GM12878 (cell line): Measurements from ENCODE around the gene ABHD6. TPM values are rescaled to one million over a fixed set of nuclear protein-coding genes. Genes with fewer than 3 reads are reported as not detected.

Experiments
- ATAC-seq: fragments of 200-7000 bp; cut with Tn5 transposase; 3 replicates; pipeline ENCODE4 v1.9.1; 2020; ENCODE audit warnings: mild to moderate bottlenecking, moderate library complexity
- BruUV-seq: library from RNA; stranded (reverse); fragments of 400-500 nt; replicated peaks from 2 replicates; lab custom pipeline; 2021; lab: Mats Ljungman, UMichigan
- CTCF ChIA-PET: fragments of 300-600 bp; sonication (Branson Sonifier 250); formaldehyde crosslinking; extraction: SDS; loops from one replicate; lab custom pipeline; 2021; ENCODE audit warnings: inconsistent platforms; lab: Yijun Ruan, JAX
- POLR2A ChIA-PET: fragments of 350-600 bp; formaldehyde crosslinking; extraction: SDS; loops from one replicate; lab custom pipeline; 2021; ENCODE audit warnings: inconsistent platforms; lab: Charles Lee
- RAD21 ChIA-PET: fragments of 300-600 bp; sonication (Branson Sonifier 250); formaldehyde crosslinking; loops from one replicate; lab custom pipeline; 2023; ENCODE audit warnings: antibody characterized with exemption; ENCODE audit not compliant: unreplicated experiment; lab: Charles Lee
- SMC1A ChIA-PET: fragments of 300-600 bp; sonication (Branson Sonifier 250); formaldehyde crosslinking; loops from one replicate; lab custom pipeline; 2023; ENCODE audit not compliant: unreplicated experiment, uncharacterized antibody; lab: Charles Lee
- DNase-seq: peaks from one replicate; pipeline ENCODE4 v3.0.0-alpha.2; 2011; ENCODE audit warnings: low read depth, low spot score
- FAIRE-seq: peaks from 3 replicates; lab custom pipeline; 2011; peaks lifted over from hg19 to GRCh38; lab: Jason Lieb, UNC
- H2AFZ ChIP-seq: 2 replicates; pipeline ENCODE4 v1.6.0; 2011; ENCODE audit warnings: low read depth, low read length, control low read depth; ENCODE audit not compliant: control insufficient read depth
- H3K27ac ChIP-seq: 2 replicates; pipeline ENCODE4 v1.5.1; 2011; ENCODE audit warnings: control low read depth; ENCODE audit not compliant: control insufficient read depth, insufficient read depth
- H3K27me3 ChIP-seq, 2 experiments: replicated peaks in 1 of 2; 2 replicates each; pipeline versions ENCODE4 v1.6.0 to v1.6.1; 2011; ENCODE audit warnings: low read length in 1 of 2; ENCODE audit not compliant: control insufficient read depth in 2 of 2, insufficient read depth in 2 of 2
- H3K36me3 ChIP-seq, 2 experiments: 2 replicates each; pipeline ENCODE4 v1.5.1; 2011; ENCODE audit warnings: low read length in 1 of 2; ENCODE audit not compliant: control insufficient read depth in 2 of 2, insufficient read depth in 2 of 2
- H3K4me1 ChIP-seq: 2 replicates; pipeline ENCODE4 v1.6.1; 2011; ENCODE audit warnings: mild to moderate bottlenecking, low read length, moderate library complexity, mixed read lengths; ENCODE audit not compliant: control insufficient read depth, insufficient read depth
- H3K4me2 ChIP-seq: 2 replicates; pipeline ENCODE4 v1.6.0; 2011; ENCODE audit warnings: control low read depth; ENCODE audit not compliant: control insufficient read depth, insufficient read depth
- H3K4me3 ChIP-seq: fragments of 200-600 bp; sonication (generic); 2 replicates; pipeline ENCODE4 v1.5.1; 2016
- H3K79me2 ChIP-seq: 2 replicates; pipeline ENCODE4 v1.6.0; 2011; ENCODE audit warnings: low read length; ENCODE audit not compliant: control insufficient read depth, insufficient read depth
- H3K9ac ChIP-seq: 2 replicates; pipeline ENCODE4 v1.8.0; 2011; ENCODE audit warnings: low read length, control low read depth, mixed read lengths; ENCODE audit not compliant: control insufficient read depth, insufficient read depth
- H3K9me3 ChIP-seq: replicated peaks from 3 replicates; pipeline ENCODE4 v1.5.1; 2011; ENCODE audit warnings: mild to moderate bottlenecking, low read length; ENCODE audit not compliant: control insufficient read depth, insufficient read depth
- H4K20me1 ChIP-seq: 2 replicates; pipeline ENCODE4 v1.6.0; 2011; ENCODE audit not compliant: control insufficient read depth, insufficient read depth
- BCL3 ChIP-seq: IDR thresholded peaks from 2 replicates; pipeline ENCODE4 v1.6.1; 2011; ENCODE audit warnings: borderline replicate concordance, low read depth, mild to moderate bottlenecking, moderate library complexity, low read length; ENCODE audit not compliant: insufficient read depth, poor library complexity, severe bottlenecking
- ELK1 ChIP-seq: IDR thresholded peaks from 2 replicates; pipeline ENCODE4 v1.6.1; 2012; ENCODE audit warnings: low read depth, low read length, improper control_type of control experiment
- HCFC1 ChIP-seq: fragments of 150-350 bp; IDR thresholded peaks from 2 replicates; pipeline ENCODE4 v1.6.1; 2014; ENCODE audit warnings: low read length
- NR2F1 ChIP-seq: fragments of 450-650 bp; conservative IDR thresholded peaks from 2 replicates; pipeline ENCODE4 v1.6.1; 2017; ENCODE audit warnings: mild to moderate bottlenecking
- NRF1 ChIP-seq: conservative IDR thresholded peaks from 2 replicates; pipeline ENCODE4 v1.6.1; 2011; ENCODE audit warnings: mild to moderate bottlenecking, low read depth, low read length, improper control_type of control experiment
- SIN3A ChIP-seq: IDR thresholded peaks from 2 replicates; pipeline ENCODE4 v1.6.1; 2012; ENCODE audit warnings: low read depth, low read length, improper control_type of control experiment
- ZSCAN29 ChIP-seq: fragments of 450-650 bp; IDR thresholded peaks from 2 replicates; pipeline ENCODE4 v1.6.1; 2017; ENCODE audit warnings: mild to moderate bottlenecking, moderate library complexity
- WGBS: methylation state at CpG from one replicate; pipeline ENCODE4 v1.1.6; 2016; ENCODE audit warnings: low lambda C conversion rate; ENCODE audit not compliant: insufficient replicate concordance, insufficient coverage; ENCODE audit errors: missing lambda C conversion rate; 5-methylcytosine and 5-hydroxymethylcytosine counted together
- in situ Hi-C: fragments of 300-500 bp; cut with MboI; formaldehyde crosslinking; loops from 9 replicates; pipeline ENCODE4 v1.14.3; 2018; ENCODE audit warnings: mixed read lengths
- intact Hi-C: fragments of 100-400 bp; cut with micrococcal nuclease; formaldehyde crosslinking; loops from one replicate; pipeline ENCODE4 v1.14.2; 2022; ENCODE audit not compliant: unreplicated experiment
- polyA plus RNA-seq, 11 experiments: library from polyadenylated mRNA; depleted of rRNA in 4 of 11; unstranded in 6 of 11; stranded (reverse) in 5 of 11; fragments of >200 nt; fragmentation: Nextera tagmentation in 4 of 11; fragmentation: Illumina TruSeq in 1 of 11; extraction: Ambion mirVana in 4 of 11; extraction: Trizol in 1 of 11; gene quantifications; 1 replicate in 1 of 11; 2 replicates in 10 of 11; pipeline versions ENCODE4 v1.2.1 to v1.2.3, GENCODE V29; 2011 to 2016; ENCODE audit warnings: inconsistent platforms in 2 of 11, missing spikeins in 2 of 11, low read depth in 1 of 11
- total RNA-seq, 4 experiments: library from RNA; depleted of rRNA in 3 of 4; stranded (reverse); fragments of >200 nt in 3 of 4; fragmentation: Illumina TruSeq in 1 of 4; extraction: Trizol in 1 of 4; gene quantifications; 2 replicates each; pipeline versions ENCODE4 v1.2.1 to v1.2.3, GENCODE V29; 2013 to 2021
- TF ChIP-seq, protein P1 (sequence below): fragments of 450-650 bp; IDR thresholded peaks from 2 replicates; pipeline ENCODE4 v1.6.1; 2017; ENCODE audit warnings: mild to moderate bottlenecking, moderate library complexity

ABHD6 gene
- total and polyA plus RNA-seq, 10 of the 15 experiments (the other 5 are each of a cell fraction or from before 2014, with no cell fraction given): 1.4 to 33.2 (median 3.2) TPM

GRCh38 chr3:58329922-58330413, 92.4 kb downstream of the ABHD6 start:
- WGBS: 86% methylated on average over 5 of the region's 5 CpGs
- Histone ChIP-seq H3K9me3 (no peaks in the 10 kb centered on the region), H3K27ac (no peak overlapping the region), H3K4me1 (peaks cover 12% of the 10 kb centered on the region), H4K20me1 (no peaks in the 10 kb centered on the region), H3K9ac (no peak overlapping the region), H3K79me2 (peaks cover 10% of the 10 kb centered on the region), H3K4me2 (no peak overlapping the region), H3K4me3 (no peak overlapping the region), H3K36me3 (no peaks in the 10 kb centered on the region), H3K27me3 (no peaks in the 10 kb centered on the region), H2AFZ (no peak overlapping the region)
- no TSS peak for BruUV-seq
- FAIRE-seq (no peak), DNase-seq (no peak), ATAC-seq (no peak)
- TF ChIP-seq ZSCAN29 (no peak), BCL3 (no peak)
- ChIA-PET CTCF (interaction anchor here (0.9 to 4.3 kb wide), 7 partner anchors 8 to 204 kb away, joined by 3 to 20 read pairs (median 4); partner anchors contain the start of genes HTD2 and RPP14), POLR2A (interaction anchor here (0.6 kb wide), 1 partner anchor 676 kb away, joined by 4 read pairs; no protein-coding TSS in a partner anchor), SMC1A (interaction anchor here (13.1 kb wide), 1 partner anchor 20 kb away, joined by 324 read pairs; no protein-coding TSS in a partner anchor), RAD21 (no interaction called here)
- intact Hi-C loops (no loop called here), in situ Hi-C loops (loop anchor here (5.0 to 10.0 kb wide), 3 partner anchors 82 to 205 kb away; partner anchors contain the start of gene ACOX2)

DNA sequence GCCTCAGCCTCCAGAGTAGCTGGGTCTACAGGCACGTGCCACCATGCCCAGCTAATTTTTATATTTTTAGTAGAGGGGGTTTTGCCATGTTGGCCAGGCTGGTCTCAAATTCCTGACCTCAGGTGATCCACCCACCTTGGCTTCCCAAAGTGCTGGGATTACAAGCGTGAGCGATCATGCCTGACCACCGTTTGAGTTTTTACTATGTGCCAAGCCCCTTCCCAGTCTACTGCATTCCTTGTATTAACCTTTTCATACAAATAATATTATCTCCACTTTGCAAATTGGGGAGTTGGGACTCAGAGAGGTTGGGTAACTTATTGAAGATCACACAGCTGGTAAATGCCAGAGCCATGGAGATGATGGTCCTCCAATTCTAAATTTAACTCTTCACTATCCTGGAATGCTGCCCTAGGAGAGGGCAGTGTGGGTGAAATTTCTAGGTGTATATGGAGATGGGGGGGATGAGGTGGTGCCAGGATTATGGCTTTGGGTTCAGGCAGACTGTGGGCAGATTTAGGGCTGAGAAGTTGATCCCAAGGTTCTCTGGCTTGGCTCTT, 94.1 kb downstream of the ABHD6 start:
- FAIRE-seq (no peak), ATAC-seq (no peak), DNase-seq (no peak)
- Histone ChIP-seq H3K9ac (no peak overlapping the region), H3K9me3 (no peaks in the 10 kb centered on the region), H3K4me2 (no peak overlapping the region), H3K4me3 (no peak overlapping the region), H3K79me2 (peaks cover 10% of the 10 kb centered on the region), H4K20me1 (no peaks in the 10 kb centered on the region), H3K4me1 (peaks cover 7% of the 10 kb centered on the region; the same call in 1 of the 2 replicates), H2AFZ (no peak overlapping the region), H3K27ac (no peak overlapping the region), H3K27me3 (no peaks in the 10 kb centered on the region), H3K36me3 (no peaks in the 10 kb centered on the region)
- intact Hi-C loops: loop anchor here (2.0 kb wide), 1 partner anchor 161 kb away; the partner anchor contains the start of gene KCTD6
- POLR2A ChIA-PET: interaction anchor here (1.5 to 12.4 kb wide), 2 partner anchors 20 to 99 kb away, joined by 3 to 221 read pairs; no protein-coding TSS in a partner anchor
- CTCF ChIA-PET: interaction anchor here (0.7 to 4.3 kb wide), 6 partner anchors 9 to 160 kb away, joined by 3 to 20 read pairs (median 6); partner anchors contain the start of genes HTD2, KCTD6 and RPP14
- RAD21 ChIA-PET: interaction anchor here (0.9 to 2.1 kb wide), 3 partner anchors 23 to 162 kb away, joined by 3 to 5 read pairs (median 4); no protein-coding TSS in a partner anchor
- no TSS peak for BruUV-seq
- in situ Hi-C loops: no loop called here
- SMC1A ChIA-PET: interaction anchor here (0.8 to 13.1 kb wide), 3 partner anchors 19 to 25 kb away, joined by 3 to 324 read pairs (median 4); partner anchors contain the start of genes HTD2 and RPP14
- WGBS: 93% methylated on average over 4 of the region's 4 CpGs
- TF ChIP-seq SIN3A (no peak), HCFC1 (no peak), ELK1 (no peak), NR2F1 (no peak), NRF1 (no peak)
- TF ChIP-seq, protein P1, sequence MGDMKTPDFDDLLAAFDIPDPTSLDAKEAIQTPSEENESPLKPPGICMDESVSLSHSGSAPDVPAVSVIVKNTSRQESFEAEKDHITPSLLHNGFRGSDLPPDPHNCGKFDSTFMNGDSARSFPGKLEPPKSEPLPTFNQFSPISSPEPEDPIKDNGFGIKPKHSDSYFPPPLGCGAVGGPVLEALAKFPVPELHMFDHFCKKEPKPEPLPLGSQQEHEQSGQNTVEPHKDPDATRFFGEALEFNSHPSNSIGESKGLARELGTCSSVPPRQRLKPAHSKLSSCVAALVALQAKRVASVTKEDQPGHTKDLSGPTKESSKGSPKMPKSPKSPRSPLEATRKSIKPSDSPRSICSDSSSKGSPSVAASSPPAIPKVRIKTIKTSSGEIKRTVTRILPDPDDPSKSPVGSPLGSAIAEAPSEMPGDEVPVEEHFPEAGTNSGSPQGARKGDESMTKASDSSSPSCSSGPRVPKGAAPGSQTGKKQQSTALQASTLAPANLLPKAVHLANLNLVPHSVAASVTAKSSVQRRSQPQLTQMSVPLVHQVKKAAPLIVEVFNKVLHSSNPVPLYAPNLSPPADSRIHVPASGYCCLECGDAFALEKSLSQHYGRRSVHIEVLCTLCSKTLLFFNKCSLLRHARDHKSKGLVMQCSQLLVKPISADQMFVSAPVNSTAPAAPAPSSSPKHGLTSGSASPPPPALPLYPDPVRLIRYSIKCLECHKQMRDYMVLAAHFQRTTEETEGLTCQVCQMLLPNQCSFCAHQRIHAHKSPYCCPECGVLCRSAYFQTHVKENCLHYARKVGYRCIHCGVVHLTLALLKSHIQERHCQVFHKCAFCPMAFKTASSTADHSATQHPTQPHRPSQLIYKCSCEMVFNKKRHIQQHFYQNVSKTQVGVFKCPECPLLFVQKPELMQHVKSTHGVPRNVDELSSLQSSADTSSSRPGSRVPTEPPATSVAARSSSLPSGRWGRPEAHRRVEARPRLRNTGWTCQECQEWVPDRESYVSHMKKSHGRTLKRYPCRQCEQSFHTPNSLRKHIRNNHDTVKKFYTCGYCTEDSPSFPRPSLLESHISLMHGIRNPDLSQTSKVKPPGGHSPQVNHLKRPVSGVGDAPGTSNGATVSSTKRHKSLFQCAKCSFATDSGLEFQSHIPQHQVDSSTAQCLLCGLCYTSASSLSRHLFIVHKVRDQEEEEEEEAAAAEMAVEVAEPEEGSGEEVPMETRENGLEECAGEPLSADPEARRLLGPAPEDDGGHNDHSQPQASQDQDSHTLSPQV: no peak
